H1 (cell line): ENCODE results near the gene CYP26C1. TPM values are rescaled to one million over a fixed set of nuclear protein-coding genes. Genes with fewer than 3 reads are reported as not detected.

Experiments used
- CTCF ChIA-PET: fragments of 300-600 bp; sonication (Branson Sonifier 250); formaldehyde crosslinking; loops from one replicate; lab custom pipeline; 2021; ENCODE audit not compliant: partially characterized antibody; lab: Charles Lee
- POLR2A ChIA-PET: fragments of 300-600 bp; sonication (Branson Sonifier 250); formaldehyde crosslinking; loops from one replicate; lab custom pipeline; 2021; ENCODE audit warnings: inconsistent platforms; ENCODE audit not compliant: partially characterized antibody; lab: Charles Lee
- DNase-seq, 2 experiments: peaks; one replicate each; pipeline versions ENCODE4 v3.0.0 to v3.0.0-alpha.2; 2010 to 2022; ENCODE audit warnings: low spot score in 2 of 2, low read depth in 1 of 2, mixed read lengths in 1 of 2
- FAIRE-seq: peaks from 2 replicates; lab custom pipeline; 2011; peaks lifted over from hg19 to GRCh38; lab: Jason Lieb, UNC
- H2AFZ ChIP-seq: 2 replicates; pipeline ENCODE4 v1.8.1; 2012; ENCODE audit warnings: low read length, inconsistent platforms
- H2AK5ac ChIP-seq: 2 replicates; pipeline ENCODE4 v1.6.1; 2013; ENCODE audit warnings: low read depth, low read length
- H2BK120ac ChIP-seq: replicated peaks from 2 replicates; pipeline ENCODE3; 2013; ENCODE audit warnings: low read depth, low read length, inconsistent platforms
- H2BK12ac ChIP-seq: 2 replicates; pipeline ENCODE4 v1.6.1; 2013; ENCODE audit warnings: low read depth, low read length
- H2BK15ac ChIP-seq: 2 replicates; pipeline ENCODE4 v1.6.1; 2013; ENCODE audit warnings: low read length
- H2BK20ac ChIP-seq: 2 replicates; pipeline ENCODE4 v1.6.1; 2013; ENCODE audit warnings: low read length
- H2BK5ac ChIP-seq: 2 replicates; pipeline ENCODE4 v1.6.1; 2013; ENCODE audit warnings: low read depth, low read length
- H3K14ac ChIP-seq: 2 replicates; pipeline ENCODE4 v1.6.1; 2013; ENCODE audit warnings: inconsistent platforms; ENCODE audit not compliant: insufficient read length
- H3K18ac ChIP-seq: 2 replicates; pipeline ENCODE4 v1.6.1; 2013; ENCODE audit warnings: low read length; ENCODE audit errors: extremely low read depth
- H3K23ac ChIP-seq: 2 replicates; pipeline ENCODE4 v1.6.1; 2013; ENCODE audit warnings: inconsistent platforms; ENCODE audit not compliant: insufficient read length
- H3K23me2 ChIP-seq: 2 replicates; pipeline ENCODE4 v1.6.1; 2013; ENCODE audit warnings: low read depth, low read length
- H3K27ac ChIP-seq: 2 replicates; pipeline ENCODE4 v1.6.1; 2011; ENCODE audit warnings: low read depth, low read length, inconsistent platforms
- H3K27me3 ChIP-seq, 4 experiments: replicated peaks in 1 of 4; 1 replicate in 1 of 4; 2 replicates in 3 of 4; pipeline versions ENCODE4 v1.6.1 to v1.8.1; 2011 to 2013; ENCODE audit warnings: low read length in 3 of 4, mild to moderate bottlenecking in 3 of 4, inconsistent platforms in 2 of 4, mixed read lengths in 2 of 4, moderate library complexity in 1 of 4; ENCODE audit not compliant: control insufficient read depth in 3 of 4, insufficient read depth in 3 of 4; ENCODE audit errors: extremely low read depth in 1 of 4
- H3K36me3 ChIP-seq, 4 experiments: 2 replicates each; pipeline versions ENCODE4 v1.6.1 to v1.8.1; 2011 to 2013; ENCODE audit warnings: mild to moderate bottlenecking in 4 of 4, low read length in 3 of 4, moderate library complexity in 2 of 4, control low read depth in 1 of 4, inconsistent platforms in 1 of 4; ENCODE audit not compliant: insufficient read depth in 4 of 4, control insufficient read depth in 2 of 4
- H3K4ac ChIP-seq: replicated peaks from 2 replicates; pipeline ENCODE3; 2013; ENCODE audit warnings: low read length, low read depth, mixed read lengths, inconsistent platforms; ENCODE audit not compliant: insufficient read length
- H3K4me1 ChIP-seq, 4 experiments: replicated peaks in 1 of 4; 1 replicate in 1 of 4; 2 replicates in 3 of 4; pipeline versions ENCODE4 v1.6.1 to v1.8.1; 2011 to 2013; ENCODE audit warnings: low read length in 3 of 4, inconsistent platforms in 2 of 4, mixed read lengths in 1 of 4; ENCODE audit not compliant: insufficient read depth in 4 of 4, control insufficient read depth in 3 of 4
- H3K4me2 ChIP-seq, 2 experiments: 2 replicates each; pipeline versions ENCODE4 v1.6.1 to v1.8.1; 2011 to 2013; ENCODE audit warnings: low read depth in 2 of 2, low read length in 2 of 2, control low read depth in 1 of 2, inconsistent platforms in 1 of 2, mild to moderate bottlenecking in 1 of 2; ENCODE audit not compliant: insufficient read depth in 1 of 2
- H3K4me3 ChIP-seq, 4 experiments: fragments of 200-600, 300-600 bp in 1 of 4; sonication (generic), shearing (Covaris generic), sonication (Bioruptor Twin) in 1 of 4; 2 replicates each; pipeline versions ENCODE4 v1.5.1 to v1.8.1; 2011 to 2016; ENCODE audit warnings: low read length in 4 of 4, low read depth in 3 of 4, control low read depth in 2 of 4, inconsistent platforms in 2 of 4, mild to moderate bottlenecking in 2 of 4, mixed read lengths in 1 of 4, moderate library complexity in 1 of 4; ENCODE audit not compliant: insufficient read depth in 2 of 4; ENCODE audit errors: extremely low read depth in 1 of 4
- H3K56ac ChIP-seq: replicated peaks from 2 replicates; pipeline ENCODE3; 2013; ENCODE audit warnings: low read depth, mild to moderate bottlenecking, mixed read lengths, low read length, inconsistent platforms; ENCODE audit not compliant: insufficient read length
- H3K79me1 ChIP-seq: 2 replicates; pipeline ENCODE4 v1.6.1; 2013; ENCODE audit warnings: low read depth, low read length, control low read depth
- H3K79me2 ChIP-seq, 2 experiments: 2 replicates each; pipeline versions ENCODE4 v1.6.1 to v1.8.1; 2012 to 2013; ENCODE audit warnings: low read length in 2 of 2, mild to moderate bottlenecking in 2 of 2, inconsistent platforms in 1 of 2; ENCODE audit not compliant: insufficient read depth in 2 of 2, control insufficient read depth in 1 of 2
- H3K9ac ChIP-seq, 4 experiments: replicated peaks in 1 of 4; 1 replicate in 1 of 4; 2 replicates in 3 of 4; pipeline versions ENCODE4 v1.6.1 to v1.8.1; 2011 to 2013; ENCODE audit warnings: low read depth in 3 of 4, low read length in 3 of 4, control low read depth in 2 of 4, mild to moderate bottlenecking in 2 of 4, moderate library complexity in 2 of 4, inconsistent platforms in 1 of 4; ENCODE audit errors: extremely low read depth in 1 of 4
- H3K9me3 ChIP-seq, 2 experiments: 2 replicates each; pipeline versions ENCODE4 v1.6.1 to v1.8.1; 2012 to 2013; ENCODE audit warnings: mild to moderate bottlenecking in 2 of 2, moderate library complexity in 2 of 2, control low read depth in 1 of 2, inconsistent platforms in 1 of 2, low read depth in 1 of 2, low read length in 1 of 2, mixed read lengths in 1 of 2; ENCODE audit not compliant: insufficient read depth in 2 of 2
- H4K20me1 ChIP-seq, 2 experiments: replicated peaks in 1 of 2; 2 replicates each; pipeline versions ENCODE3 to v1.8.1; 2011 to 2013; ENCODE audit warnings: inconsistent platforms in 2 of 2, low read length in 2 of 2, mild to moderate bottlenecking in 1 of 2; ENCODE audit not compliant: insufficient read depth in 2 of 2, control insufficient read depth in 1 of 2
- H4K5ac ChIP-seq: 2 replicates; pipeline ENCODE4 v1.6.1; 2013; ENCODE audit warnings: low read length, low read depth, mixed read lengths, inconsistent platforms; ENCODE audit not compliant: insufficient read length
- H4K8ac ChIP-seq: 2 replicates; pipeline ENCODE4 v1.8.0; 2013; ENCODE audit warnings: mild to moderate bottlenecking, moderate library complexity, low read length, inconsistent platforms; ENCODE audit not compliant: insufficient read depth; ENCODE audit errors: extremely low read depth
- H4K91ac ChIP-seq: replicated peaks from 2 replicates; pipeline ENCODE3; 2013; ENCODE audit warnings: low read length, mixed read lengths, inconsistent platforms; ENCODE audit not compliant: insufficient read length
- NANOG ChIP-seq: IDR thresholded peaks from 2 replicates; pipeline ENCODE4 v1.6.1; 2011; ENCODE audit warnings: low read length, low read depth, mild to moderate bottlenecking, inconsistent platforms; ENCODE audit not compliant: insufficient read depth, poor library complexity, severe bottlenecking
- PHF8 ChIP-seq: fragments of 200-600 bp; sonication (generic); conservative IDR thresholded peaks from 2 replicates; pipeline ENCODE4 v1.7.1; 2012; ENCODE audit warnings: low read depth, mild to moderate bottlenecking, inconsistent platforms, low read length, moderate library complexity
- POLR2AphosphoS5 ChIP-seq: IDR thresholded peaks from 2 replicates; pipeline ENCODE4 v1.6.1; 2011; ENCODE audit warnings: low read depth, low read length
- SIN3A ChIP-seq, 2 experiments: IDR thresholded peaks in 1 of 2; conservative IDR thresholded peaks in 1 of 2; 2 replicates each; pipeline ENCODE4 v1.6.1; 2011 to 2012; ENCODE audit warnings: low read length in 2 of 2, improper control_type of control experiment in 1 of 2, low read depth in 1 of 2, mild to moderate bottlenecking in 1 of 2
- SIRT6 ChIP-seq: IDR thresholded peaks from one replicate; pipeline ENCODE4 v1.7.1; 2012; ENCODE audit warnings: low read length, inconsistent platforms
- SP2 ChIP-seq: IDR thresholded peaks from 2 replicates; pipeline ENCODE4 v1.6.1; 2012; ENCODE audit warnings: mild to moderate bottlenecking, low read length, inconsistent platforms
- YY1 ChIP-seq: IDR thresholded peaks from 2 replicates; pipeline ENCODE4 v1.6.1; 2011; ENCODE audit warnings: low read depth, mild to moderate bottlenecking, low read length
- ZNF274 ChIP-seq: IDR thresholded peaks from 2 replicates; pipeline ENCODE4 v1.7.0; 2012; ENCODE audit warnings: low read length, borderline replicate concordance; ENCODE audit errors: extremely low read depth
- WGBS, 2 experiments: shearing (Covaris generic) in 1 of 2; methylation state at CpG; one replicate each; pipeline versions ENCODE4 v1.1.6 to v1.1.7; 2013 to 2015; ENCODE audit warnings: low lambda C conversion rate in 2 of 2, mixed read lengths in 2 of 2, inconsistent platforms in 1 of 2, low coverage in 1 of 2, missing lambda C conversion rate in 1 of 2; ENCODE audit not compliant: insufficient replicate concordance in 2 of 2, insufficient coverage in 1 of 2, insufficient read length in 1 of 2; ENCODE audit errors: extremely low coverage in 1 of 2, missing lambda C conversion rate in 1 of 2; 5-methylcytosine and 5-hydroxymethylcytosine counted together
- polyA plus RNA-seq, 7 experiments: library from polyadenylated mRNA; depleted of rRNA in 3 of 7; stranded (reverse) in 5 of 7; unstranded in 2 of 7; fragments of >200 nt in 5 of 7; fragments of 200-250 nt in 2 of 7; gene quantifications; 1 replicate in 5 of 7; 2 replicates in 1 of 7; 4 replicates in 1 of 7; pipeline versions ENCODE4 v1.2.1 to v1.2.3, GENCODE V29; 2011 to 2013; ENCODE audit warnings: missing spikeins in 2 of 7, mixed read lengths in 2 of 7
- total RNA-seq: library from RNA; stranded (reverse); fragmentation: NEBNext Ultra II Directional; extraction: Animal tissue kit (Norgen Biotek cat#: 25700); gene quantifications from 2 replicates; pipeline ENCODE4 v1.2.1, GENCODE V29; 2021

Gene CYP26C1
- total and polyA plus RNA-seq, 2 of the 8 experiments (the other 6 are each of a cell fraction or from before 2014, with no cell fraction given) = 0.12 to 0.28 TPM

GRCh38 chr10:93088466-93088865, 27.9 kb downstream of the CYP26C1 start:
- H3K4me3 ChIP-seq = no peak overlapping the region
- H4K91ac ChIP-seq = peak overlapping the region; percentile 97
- ChIA-PET POLR2A (no interaction called here), CTCF (interaction anchor here (0.8 to 18.5 kb wide), 10 partner anchors 7 to 1254 kb away, joined by 3 to 363 read pairs (median 4); no protein-coding TSS in a partner anchor)
- H4K20me1 ChIP-seq = no peaks in the 10 kb centered on the region
- peak overlapping the region; percentile 91; the same call in 1 of the 2 replicates for H3K18ac ChIP-seq
- no peak overlapping the region for H3K27ac ChIP-seq
- peak overlapping the region; percentile 92 for H3K4ac ChIP-seq
- H3K9ac ChIP-seq = no peak overlapping the region
- peaks cover 2 to 5% (median 3%) of the 10 kb centered on the region in 4 experiments for H3K4me1 ChIP-seq
- no peak overlapping the region for H3K23ac ChIP-seq
- WGBS, 2 experiments = 87% methylated on average over 4 of the region's 4 CpGs; no CpG with 5 or more reads in 1 of the 2 experiments
- no peaks in the 10 kb centered on the region for H3K23me2 ChIP-seq
- peak overlapping the region; percentile 100 for H2BK20ac ChIP-seq
- no peak overlapping the region for H3K4me2 ChIP-seq
- H3K79me2 ChIP-seq = no peaks in the 10 kb centered on the region
- peak overlapping the region; percentile 77; the same call in 1 of the 2 replicates for H2BK5ac ChIP-seq
- 0 out of 2 replicates have a peak overlapping the region, but pooled peaks have one; percentile 95 for H2BK15ac ChIP-seq
- no peaks in the 10 kb centered on the region; a peak in 1 of 7 replicates for H3K27me3 ChIP-seq
- peak overlapping the region; percentile 59 for H4K5ac ChIP-seq
- no peak overlapping the region for H4K8ac ChIP-seq
- no peak overlapping the region for H3K56ac ChIP-seq
- TF ChIP-seq YY1 (no peak), ZNF274 (no peak), SIN3A (conservative IDR thresholded peaks at IDR 0.05 in 1 of 2, IDR thresholded peaks at IDR 0.05 in 1 of 2; ENCODE audit: low read depth in 1 of 2, low read length in 2 of 2) (no peak), NANOG (no peak), SIRT6 (no peak), POLR2AphosphoS5 (no peak), PHF8 (no peak), SP2 (no peak)
- TF ChIP-seq, all 59 proteins: peak for 0
- H3K14ac ChIP-seq = no peak overlapping the region
- H2AK5ac ChIP-seq = peak overlapping the region; percentile 70; the same call in 1 of the 2 replicates
- no peaks in the 10 kb centered on the region for H3K79me1 ChIP-seq
- H2BK12ac ChIP-seq = peak overlapping the region; percentile 97
- DNase-seq (no peak), FAIRE-seq (no peak)
- peak overlapping the region; percentile 75 for H2BK120ac ChIP-seq
- H2AFZ ChIP-seq = no peak overlapping the region
- H3K9me3 ChIP-seq = no peaks in the 10 kb centered on the region
- no peaks in the 10 kb centered on the region for H3K36me3 ChIP-seq
